Measurements from ENCODE around the gene THSD4.

THSD4 gene

GRCh38 chr15:71634820-71635560 is 519.7 kb downstream of the THSD4 start:
- Histone ChIP-seq H3K9ac (ENCODE audit: low read length) (no peak overlapping the region), H3K4me1 (ENCODE audit: low read length) (no peaks in the 10 kb centered on the region), H3K27me3 (ENCODE audit: low read depth, low read length) (peaks cover 17% of the 10 kb centered on the region), H3K4me3 (ENCODE audit: low read length) (no peak overlapping the region), H3K36me3 (replicated peaks; ENCODE audit: low read depth, low read length) (no peaks in the 10 kb centered on the region), H3K79me2 (ENCODE audit: low read length) (no peaks in the 10 kb centered on the region), H3K27ac (ENCODE audit: low read length) (no peak overlapping the region), H3K4me2 (ENCODE audit: low read length) (no peak overlapping the region), H2AFZ (ENCODE audit: low read depth, low read length) (no peak overlapping the region), H3K9me3 (ENCODE audit: insufficient read depth, low read length) (no peaks in the 10 kb centered on the region), H4K20me1 (ENCODE audit: insufficient read depth, low read length) (no peaks in the 10 kb centered on the region)
- no peak for TF ChIP-seq EZH2phosphoT487 (IDR thresholded peaks at IDR 0.05; ENCODE audit: low read depth)
- no peak for TF ChIP-seq CTCF (IDR thresholded peaks at IDR 0.05; ENCODE audit: low read depth, low read length)

GRCh38 chr15:71635735-71636134 is 520.5 kb downstream of the THSD4 start:
- H3K4me2 ChIP-seq (ENCODE audit: low read length): no peak overlapping the region
- no peak overlapping the region for H3K9ac ChIP-seq (ENCODE audit: low read length)
- no peak overlapping the region for H3K4me3 ChIP-seq (ENCODE audit: low read length)
- peaks cover 17% of the 10 kb centered on the region for H3K27me3 ChIP-seq (ENCODE audit: low read depth, low read length)
- no peaks in the 10 kb centered on the region for H3K4me1 ChIP-seq (ENCODE audit: low read length)
- H3K27ac ChIP-seq (ENCODE audit: low read length): no peak overlapping the region
- no peaks in the 10 kb centered on the region for H3K79me2 ChIP-seq (ENCODE audit: low read length)
- no peak for TF ChIP-seq EZH2phosphoT487 (IDR thresholded peaks at IDR 0.05; ENCODE audit: low read depth)
- TF ChIP-seq CTCF (IDR thresholded peaks at IDR 0.05; ENCODE audit: low read depth, low read length): no peak
- H2AFZ ChIP-seq (ENCODE audit: low read depth, low read length): no peak overlapping the region
- no peaks in the 10 kb centered on the region for H3K36me3 ChIP-seq (replicated peaks; ENCODE audit: low read depth, low read length)
- no peaks in the 10 kb centered on the region for H4K20me1 ChIP-seq (ENCODE audit: insufficient read depth, low read length)
- H3K9me3 ChIP-seq (ENCODE audit: insufficient read depth, low read length): no peaks in the 10 kb centered on the region

GRCh38 chr15:71638876-71639275 is 523.6 kb downstream of the THSD4 start:
- Histone ChIP-seq H3K4me3 (ENCODE audit: low read length) (no peak overlapping the region), H3K4me1 (ENCODE audit: low read length) (no peaks in the 10 kb centered on the region), H3K27me3 (ENCODE audit: low read depth, low read length) (peaks cover 27% of the 10 kb centered on the region), H3K27ac (ENCODE audit: low read length) (no peak overlapping the region), H3K4me2 (ENCODE audit: low read length) (no peak overlapping the region), H2AFZ (ENCODE audit: low read depth, low read length) (no peak overlapping the region), H3K9ac (ENCODE audit: low read length) (no peak overlapping the region), H3K79me2 (ENCODE audit: low read length) (no peaks in the 10 kb centered on the region), H3K36me3 (replicated peaks; ENCODE audit: low read depth, low read length) (no peaks in the 10 kb centered on the region), H4K20me1 (ENCODE audit: insufficient read depth, low read length) (no peaks in the 10 kb centered on the region), H3K9me3 (ENCODE audit: insufficient read depth, low read length) (no peaks in the 10 kb centered on the region)
- TF ChIP-seq CTCF (IDR thresholded peaks at IDR 0.05; ENCODE audit: low read depth, low read length): no peak
- no peak for TF ChIP-seq EZH2phosphoT487 (IDR thresholded peaks at IDR 0.05; ENCODE audit: low read depth)

GRCh38 chr15:71639471-71639870 is 524.2 kb downstream of the THSD4 start:
- H3K9me3 ChIP-seq (ENCODE audit: insufficient read depth, low read length): no peaks in the 10 kb centered on the region

More at GRCh38 chr15:71639471-71639870, 524.2 kb downstream of the THSD4 start:
- Histone ChIP-seq H3K9ac (ENCODE audit: low read length) (no peak overlapping the region), H3K79me2 (ENCODE audit: low read length) (no peaks in the 10 kb centered on the region), H3K4me3 (ENCODE audit: low read length) (no peak overlapping the region), H2AFZ (ENCODE audit: low read depth, low read length) (no peak overlapping the region), H3K27me3 (ENCODE audit: low read depth, low read length) (peaks cover 23% of the 10 kb centered on the region), H3K4me2 (ENCODE audit: low read length) (no peak overlapping the region), H4K20me1 (ENCODE audit: insufficient read depth, low read length) (no peaks in the 10 kb centered on the region), H3K36me3 (replicated peaks; ENCODE audit: low read depth, low read length) (no peaks in the 10 kb centered on the region), H3K27ac (ENCODE audit: low read length) (no peak overlapping the region), H3K4me1 (ENCODE audit: low read length) (no peaks in the 10 kb centered on the region)
- TF ChIP-seq CTCF (IDR thresholded peaks at IDR 0.05; ENCODE audit: low read depth, low read length) (no peak), EZH2phosphoT487 (IDR thresholded peaks at IDR 0.05; ENCODE audit: low read depth) (no peak)

Measured in OCI-LY3 (cell line).